Measurements from ENCODE around the gene CEBPG. TPM values are rescaled to one million over a fixed set of nuclear protein-coding genes. Genes with fewer than 3 reads are reported as not detected.

The CEBPG gene
- total RNA-seq, 1 experiment from 2014 or later = 51.1 TPM

DNA sequence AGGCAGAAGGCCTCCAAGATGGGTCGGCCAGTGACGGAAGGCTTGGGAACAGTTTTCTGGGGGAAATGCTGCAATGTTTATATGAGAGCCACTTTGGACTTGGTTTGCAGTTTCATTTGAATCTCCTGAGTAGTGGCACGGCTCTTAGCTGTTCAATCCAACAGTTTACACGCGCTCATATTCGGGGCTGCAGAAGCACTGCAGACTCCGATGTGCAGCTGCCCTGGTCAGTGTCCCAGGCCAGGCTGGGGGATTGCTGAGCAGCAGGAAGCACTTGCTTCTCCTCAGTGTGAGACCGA is 31.7 kb downstream of the CEBPG start:
- H3K4me1 ChIP-seq (ENCODE audit: control insufficient read depth in 1 of 2, insufficient read depth in 2 of 2, low read length in 2 of 2) = no peaks in the 10 kb centered on the region
- ChIA-PET CTCF (interaction anchor here (1.4 to 2.4 kb wide), 4 partner anchors 162 to 221 kb away, joined by 3 to 18 read pairs (median 6); no protein-coding TSS in a partner anchor), POLR2A (no interaction called here), RAD21 (ENCODE audit: low non-redundant PET in 1 of 2, low total read pairs in 2 of 2, uncharacterized antibody in 2 of 2, unreplicated experiment in 2 of 2) (interaction anchor here in 1 of 2 experiments (0.7 kb wide), 1 partner anchor 170 kb away, joined by 3 read pairs; no protein-coding TSS in a partner anchor)
- H2AFZ ChIP-seq (ENCODE audit: low read depth, low read length, poor library complexity, severe bottlenecking) = no peak overlapping the region
- no TSS peak for BruUV-seq (replicated peaks)
- no peak overlapping the region for H3K4me2 ChIP-seq (ENCODE audit: low read length)
- H3K79me2 ChIP-seq (ENCODE audit: insufficient read depth, low read length) = no peaks in the 10 kb centered on the region
- H3K4me3 ChIP-seq (replicated peaks in 1 of 2; ENCODE audit: low read depth in 1 of 2, low read length in 2 of 2) = no peak overlapping the region
- no peaks in the 10 kb centered on the region for H3K9me3 ChIP-seq (ENCODE audit: control insufficient read depth in 1 of 2, insufficient read depth in 1 of 2, low read depth in 1 of 2, low read length in 2 of 2)
- no peak for TF ChIP-seq ZNF274 (IDR thresholded peaks at IDR 0.05; ENCODE audit: low read depth, low read length)
- TF ChIP-seq TCF7L2 (IDR thresholded peaks at IDR 0.05; ENCODE audit: borderline replicate concordance, extremely low read depth, insufficient read depth, insufficient read length) = no peak
- TF ChIP-seq, protein P1, sequence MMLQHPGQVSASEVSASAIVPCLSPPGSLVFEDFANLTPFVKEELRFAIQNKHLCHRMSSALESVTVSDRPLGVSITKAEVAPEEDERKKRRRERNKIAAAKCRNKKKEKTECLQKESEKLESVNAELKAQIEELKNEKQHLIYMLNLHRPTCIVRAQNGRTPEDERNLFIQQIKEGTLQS (IDR thresholded peaks at IDR 0.05) = no peak
- TF ChIP-seq EZH2 (IDR thresholded peaks at IDR 0.05) = no peak
- TF ChIP-seq POLR2AphosphoS5 (IDR thresholded peaks at IDR 0.05; ENCODE audit: low read depth, low read length) = no peak
- TF ChIP-seq SP1 (IDR thresholded peaks at IDR 0.05; ENCODE audit: low read depth) = no peak
- no peak for TF ChIP-seq CEBPB (IDR thresholded peaks at IDR 0.05; ENCODE audit: low read depth)
- TF ChIP-seq, protein P2, sequence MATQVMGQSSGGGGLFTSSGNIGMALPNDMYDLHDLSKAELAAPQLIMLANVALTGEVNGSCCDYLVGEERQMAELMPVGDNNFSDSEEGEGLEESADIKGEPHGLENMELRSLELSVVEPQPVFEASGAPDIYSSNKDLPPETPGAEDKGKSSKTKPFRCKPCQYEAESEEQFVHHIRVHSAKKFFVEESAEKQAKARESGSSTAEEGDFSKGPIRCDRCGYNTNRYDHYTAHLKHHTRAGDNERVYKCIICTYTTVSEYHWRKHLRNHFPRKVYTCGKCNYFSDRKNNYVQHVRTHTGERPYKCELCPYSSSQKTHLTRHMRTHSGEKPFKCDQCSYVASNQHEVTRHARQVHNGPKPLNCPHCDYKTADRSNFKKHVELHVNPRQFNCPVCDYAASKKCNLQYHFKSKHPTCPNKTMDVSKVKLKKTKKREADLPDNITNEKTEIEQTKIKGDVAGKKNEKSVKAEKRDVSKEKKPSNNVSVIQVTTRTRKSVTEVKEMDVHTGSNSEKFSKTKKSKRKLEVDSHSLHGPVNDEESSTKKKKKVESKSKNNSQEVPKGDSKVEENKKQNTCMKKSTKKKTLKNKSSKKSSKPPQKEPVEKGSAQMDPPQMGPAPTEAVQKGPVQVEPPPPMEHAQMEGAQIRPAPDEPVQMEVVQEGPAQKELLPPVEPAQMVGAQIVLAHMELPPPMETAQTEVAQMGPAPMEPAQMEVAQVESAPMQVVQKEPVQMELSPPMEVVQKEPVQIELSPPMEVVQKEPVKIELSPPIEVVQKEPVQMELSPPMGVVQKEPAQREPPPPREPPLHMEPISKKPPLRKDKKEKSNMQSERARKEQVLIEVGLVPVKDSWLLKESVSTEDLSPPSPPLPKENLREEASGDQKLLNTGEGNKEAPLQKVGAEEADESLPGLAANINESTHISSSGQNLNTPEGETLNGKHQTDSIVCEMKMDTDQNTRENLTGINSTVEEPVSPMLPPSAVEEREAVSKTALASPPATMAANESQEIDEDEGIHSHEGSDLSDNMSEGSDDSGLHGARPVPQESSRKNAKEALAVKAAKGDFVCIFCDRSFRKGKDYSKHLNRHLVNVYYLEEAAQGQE (IDR thresholded peaks at IDR 0.05; ENCODE audit: low read depth) = no peak
- TF ChIP-seq CBX3 (IDR thresholded peaks at IDR 0.05; ENCODE audit: low read depth) = no peak
- ATAC-seq (no peak), DNase-seq (ENCODE audit: low read depth, low spot score) (no peak)
- no peaks in the 10 kb centered on the region for H4K20me1 ChIP-seq (ENCODE audit: insufficient read depth)
- H3K9ac ChIP-seq (ENCODE audit: low read length) = no peak overlapping the region
- no peaks in the 10 kb centered on the region for H3K36me3 ChIP-seq (ENCODE audit: control insufficient read depth in 1 of 2, insufficient read depth in 2 of 2, low read length in 2 of 2)
- H3K27ac ChIP-seq (ENCODE audit: low read depth, low read length) = no peak overlapping the region
- no peaks in the 10 kb centered on the region for H3K27me3 ChIP-seq (ENCODE audit: insufficient read depth, low read length)
- H3K9me2 ChIP-seq (ENCODE audit: insufficient read depth) = no peaks in the 10 kb centered on the region
- intact Hi-C loops (cut with micrococcal nuclease) = loop anchor here (10.0 kb wide), 1 partner anchor 260 kb away; no protein-coding TSS in a partner anchor
